HG03469 (cell line): ENCODE data around the gene FAXDC2.

Experiments
- ATAC-seq: cut with Tn5 transposase; IDR thresholded peaks from one replicate; pipeline ENCODE4 v1.9.1; 2021; ENCODE audit warnings: mild to moderate bottlenecking, moderate library complexity, moderate number of reproducible peaks; ENCODE audit not compliant: unreplicated experiment

Gene FAXDC2

DNA sequence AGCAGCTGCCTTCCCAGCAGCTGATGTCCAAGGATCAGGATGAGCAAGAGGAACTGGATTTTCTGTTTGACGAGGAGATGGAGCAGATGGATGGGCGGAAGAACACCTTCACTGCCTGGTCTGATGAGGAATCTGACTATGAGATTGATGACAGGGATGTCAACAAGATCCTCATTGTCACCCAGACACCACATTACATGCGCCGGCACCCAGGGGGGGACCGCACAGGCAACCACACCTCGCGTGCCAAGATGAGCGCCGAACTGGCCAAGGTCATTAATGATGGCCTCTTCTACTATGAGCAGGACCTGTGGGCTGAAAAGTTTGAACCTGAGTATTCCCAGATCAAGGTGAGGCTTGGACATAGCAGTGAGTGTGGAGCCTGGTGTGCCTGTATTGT, 48.4 kb downstream of the FAXDC2 start:
- ATAC-seq = no peak

- ATAC-seq = no peak
Observed at GRCh38 chr5:154801083-154801482, 49.3 kb downstream of the FAXDC2 start.

GRCh38 chr5:154800582-154800981, 49.8 kb downstream of the FAXDC2 start:
- ATAC-seq = no peak

DNA sequence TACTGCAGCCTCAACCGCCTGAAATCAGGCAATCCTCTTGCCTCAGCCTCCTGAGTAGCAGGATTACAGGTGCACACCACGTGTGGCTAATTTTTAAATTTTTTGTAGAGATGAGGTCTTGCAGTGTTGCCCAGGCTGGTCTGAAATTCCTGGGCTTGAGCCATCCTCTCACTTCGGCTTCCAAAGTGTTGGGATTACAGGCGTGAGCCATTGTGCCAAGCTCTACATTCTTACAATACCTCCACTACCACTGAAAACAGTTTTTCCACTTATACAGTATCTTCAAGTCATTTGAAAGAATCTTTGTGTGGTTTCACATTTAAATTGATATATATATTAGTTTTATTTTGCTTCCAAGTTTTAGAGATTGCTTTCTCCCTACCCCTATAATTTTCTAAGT, 52.6 kb downstream of the FAXDC2 start:
- no peak for ATAC-seq

DNA sequence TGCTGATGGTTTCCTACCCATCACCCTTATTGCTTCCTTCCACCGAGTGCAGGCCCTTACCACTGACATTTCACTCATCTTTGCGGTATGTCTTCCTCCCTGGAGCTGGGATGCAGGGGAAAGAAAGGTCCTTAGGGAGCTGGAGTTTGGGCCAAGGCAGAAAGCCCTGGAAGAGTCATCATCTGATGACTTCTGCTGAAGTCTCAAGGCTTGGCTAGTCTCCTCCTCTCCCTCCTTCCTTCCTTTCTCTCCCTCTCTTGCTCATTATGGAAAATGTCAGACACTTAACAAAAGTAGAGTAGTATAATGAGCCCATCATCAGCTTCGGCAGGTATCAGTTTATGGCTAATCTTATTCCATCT, 55.2 kb downstream of the FAXDC2 start:
- no peak for ATAC-seq

GRCh38 chr5:154794525-154795234, 55.7 kb downstream of the FAXDC2 start:
- ATAC-seq = no peak

DNA sequence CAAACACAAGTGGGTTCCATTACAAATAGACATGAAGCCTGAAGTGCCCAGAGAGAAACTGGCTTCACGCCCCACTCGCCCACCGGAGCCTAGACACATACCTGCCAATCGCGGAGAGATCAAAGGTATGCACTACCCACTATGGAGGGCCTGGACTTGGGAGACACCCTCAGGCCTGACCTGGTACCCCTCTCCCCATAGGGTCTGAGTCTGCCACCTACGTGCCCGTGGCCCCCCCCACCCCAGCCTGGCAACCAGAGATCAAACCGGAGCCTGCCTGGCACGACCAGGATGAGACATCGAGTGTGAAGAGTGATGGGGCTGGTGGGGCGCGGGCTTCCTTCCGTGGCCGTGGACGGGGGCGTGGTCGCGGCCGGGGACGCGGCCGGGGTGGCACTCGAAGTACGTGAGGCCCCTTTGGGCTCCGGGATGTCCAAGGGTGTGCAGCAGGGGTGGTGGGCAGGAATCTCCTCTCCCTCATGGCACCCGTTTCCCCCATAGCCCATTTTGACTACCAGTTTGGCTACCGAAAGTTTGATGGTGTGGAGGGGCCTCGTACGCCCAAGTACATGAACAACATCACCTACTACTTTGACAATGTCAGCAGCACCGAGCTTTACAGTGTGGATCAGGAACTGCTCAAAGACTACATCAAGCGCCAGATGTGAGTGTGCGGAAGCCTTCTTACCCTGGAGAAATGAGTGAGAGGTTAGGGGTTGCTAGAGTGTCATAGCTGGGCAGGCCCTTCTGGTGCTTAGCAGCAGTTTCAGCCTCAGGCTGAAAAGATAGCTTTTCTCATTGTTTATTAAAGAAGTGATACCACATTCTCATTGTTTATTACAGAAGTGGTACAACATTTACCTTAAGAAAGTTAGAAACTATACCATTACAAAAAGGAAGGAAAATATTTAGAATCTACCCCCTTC, 56.5 kb downstream of the FAXDC2 start:
- ATAC-seq = no peak

- ATAC-seq = peak; percentile 61
Observed at GRCh38 chr5:154791535-154791934, 58.9 kb downstream of the FAXDC2 start.

DNA sequence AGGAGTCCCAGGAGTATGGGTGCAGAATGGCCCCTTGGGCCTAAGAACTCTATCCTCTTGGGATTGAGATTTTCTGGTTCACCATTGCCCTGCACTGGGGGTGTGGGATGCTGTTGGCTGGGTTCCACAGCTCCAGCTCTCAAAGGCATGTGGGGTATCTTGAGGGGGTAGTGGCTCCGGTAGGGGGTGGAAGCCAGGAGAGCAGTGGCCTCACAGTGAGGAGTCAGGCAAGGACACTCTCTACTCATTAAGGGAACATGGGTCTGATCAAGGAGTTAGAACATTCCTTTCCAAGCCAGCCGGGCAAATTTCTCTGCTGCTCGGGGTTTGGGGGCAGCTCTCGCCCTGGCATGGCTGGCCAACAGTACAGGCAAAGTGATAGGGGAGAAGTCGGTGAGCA, 62.2 kb downstream of the FAXDC2 start:
- ATAC-seq = no peak

DNA sequence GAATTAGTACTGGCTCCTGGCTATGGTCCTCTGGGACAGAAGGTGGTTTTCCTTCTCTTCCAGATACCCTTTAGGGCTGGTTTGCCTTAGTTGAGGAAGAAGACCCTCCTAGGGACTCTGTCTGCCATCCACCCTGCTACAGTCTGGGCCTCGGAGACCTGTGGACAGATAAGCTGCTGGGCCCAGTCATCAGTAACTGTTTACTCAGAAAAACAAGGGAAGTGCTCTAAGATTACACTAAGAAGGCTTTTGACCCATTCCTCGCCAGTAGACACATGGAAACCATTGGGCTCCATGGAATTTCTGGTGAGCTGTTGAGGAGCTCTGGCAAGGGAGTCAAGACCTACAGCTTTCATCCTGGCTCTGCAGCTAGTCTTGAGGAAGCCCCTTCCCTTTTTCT, 64.0 kb downstream of the FAXDC2 start:
- no peak for ATAC-seq

DNA sequence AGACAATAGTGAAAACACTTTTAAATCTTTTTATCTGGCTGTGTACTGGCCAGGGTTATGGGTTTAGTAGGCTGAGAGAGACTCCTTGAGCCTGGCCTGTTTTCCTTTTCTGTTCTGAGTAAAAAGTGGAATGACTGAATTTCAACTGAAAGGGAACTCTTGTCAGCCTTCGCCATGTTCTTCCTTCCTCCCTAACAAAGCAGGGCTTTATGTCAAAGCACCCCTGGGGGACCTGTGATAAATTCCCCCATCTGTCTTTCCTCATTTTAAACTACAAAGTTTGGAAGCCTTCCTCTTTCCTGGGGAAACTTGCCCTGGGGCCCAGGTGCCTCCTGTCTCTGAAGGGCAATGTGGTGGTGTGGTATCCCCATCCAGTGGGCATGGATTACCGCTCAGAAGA, 65.5 kb downstream of the FAXDC2 start:
- no peak for ATAC-seq

DNA sequence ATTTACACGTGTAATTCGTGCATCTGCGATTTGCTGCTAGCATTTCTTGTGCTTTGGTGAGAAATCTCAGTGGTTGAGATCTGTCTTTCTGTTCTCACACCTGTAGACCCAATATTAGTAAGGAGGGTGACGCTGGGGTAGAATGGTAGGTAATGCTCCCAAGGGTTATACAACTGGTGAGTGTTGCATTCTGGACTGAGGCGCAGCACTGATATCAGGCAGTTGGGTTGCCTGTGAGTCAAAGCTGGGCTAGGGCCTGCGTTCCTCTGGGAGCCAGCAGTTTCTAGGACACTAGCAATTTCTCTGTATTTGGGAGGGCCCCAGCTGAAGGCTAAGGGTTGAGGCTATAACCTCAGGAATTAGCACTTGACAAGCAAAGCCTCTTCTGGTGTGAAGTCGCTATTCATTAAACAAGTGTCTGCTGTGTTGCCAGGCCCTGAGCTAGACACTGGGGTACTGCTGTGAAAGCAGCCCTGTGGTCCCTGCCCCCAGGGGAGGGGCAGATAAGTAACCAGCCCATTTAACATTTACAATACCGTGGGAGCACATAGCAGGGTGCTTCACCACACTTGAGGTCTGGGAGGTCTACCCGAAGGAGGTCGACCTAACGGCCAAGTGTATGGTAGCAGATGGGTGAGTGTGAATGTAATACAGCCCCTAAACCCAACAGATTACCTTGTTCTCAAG, 66.5 kb downstream of the FAXDC2 start:
- ATAC-seq = no peak

- ATAC-seq = no peak
Observed at GRCh38 chr5:154782812-154783592, 67.4 kb downstream of the FAXDC2 start.

DNA sequence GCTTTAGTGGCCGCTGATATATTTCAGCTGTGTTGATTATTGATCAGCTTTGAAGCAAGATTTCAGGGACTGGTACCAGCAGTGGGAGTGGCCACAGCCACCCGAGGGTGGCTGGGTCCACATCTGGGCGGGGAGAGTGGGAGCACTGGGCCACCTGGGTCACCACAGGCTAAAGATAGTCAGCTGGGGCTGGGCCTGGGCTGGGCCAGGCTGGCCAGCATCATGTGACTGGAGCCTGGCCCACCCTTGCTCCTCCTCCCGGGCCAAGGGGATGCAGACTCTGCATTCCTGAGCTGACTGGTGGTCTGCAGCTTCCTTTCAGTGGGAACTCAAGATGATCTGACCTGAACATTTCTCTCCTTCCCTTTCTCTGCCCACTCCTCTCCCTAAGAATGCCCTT, 68.1 kb downstream of the FAXDC2 start:
- no peak for ATAC-seq

DNA sequence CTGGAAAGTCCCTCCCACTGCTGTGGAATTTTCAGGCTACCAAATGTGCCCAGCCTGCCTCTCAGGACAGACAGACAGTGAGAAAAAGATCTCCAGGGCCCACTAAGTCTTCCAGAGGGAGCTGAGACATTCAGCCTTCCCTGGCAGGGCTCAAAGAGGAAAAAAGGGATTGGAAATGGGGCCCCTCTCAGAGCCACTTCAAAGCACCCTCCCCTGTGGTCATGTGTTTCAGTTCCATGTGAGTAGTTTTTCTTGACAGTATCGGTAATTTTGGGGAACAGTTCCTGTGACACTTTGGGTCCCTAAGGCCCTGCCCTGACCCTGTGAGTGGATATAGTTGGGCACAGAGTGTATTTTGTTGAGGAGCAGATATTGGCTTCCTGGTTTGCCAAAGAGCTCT, 70.3 kb downstream of the FAXDC2 start:
- no peak for ATAC-seq

- no peak for ATAC-seq
Observed at GRCh38 chr5:154779105-154779504, 71.3 kb downstream of the FAXDC2 start.

DNA sequence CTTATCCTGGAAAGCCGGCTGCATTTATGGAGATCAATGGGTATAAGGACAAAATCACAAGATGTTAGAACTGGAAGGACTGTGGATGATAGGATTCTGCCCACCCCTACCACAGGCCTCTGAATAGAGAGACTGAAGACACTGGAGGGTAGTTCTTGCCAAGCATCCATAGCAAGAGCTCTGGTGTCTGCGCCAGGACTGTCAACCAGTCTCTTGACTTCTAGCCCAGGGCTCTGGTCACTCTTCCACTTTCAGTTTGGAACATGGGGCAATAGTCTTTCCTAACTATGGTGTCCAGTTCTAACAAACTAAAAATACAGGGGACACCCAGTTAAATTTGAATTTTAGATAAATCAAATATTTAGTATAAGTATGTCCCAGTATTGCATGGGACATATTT, 71.9 kb downstream of the FAXDC2 start:
- no peak for ATAC-seq

DNA sequence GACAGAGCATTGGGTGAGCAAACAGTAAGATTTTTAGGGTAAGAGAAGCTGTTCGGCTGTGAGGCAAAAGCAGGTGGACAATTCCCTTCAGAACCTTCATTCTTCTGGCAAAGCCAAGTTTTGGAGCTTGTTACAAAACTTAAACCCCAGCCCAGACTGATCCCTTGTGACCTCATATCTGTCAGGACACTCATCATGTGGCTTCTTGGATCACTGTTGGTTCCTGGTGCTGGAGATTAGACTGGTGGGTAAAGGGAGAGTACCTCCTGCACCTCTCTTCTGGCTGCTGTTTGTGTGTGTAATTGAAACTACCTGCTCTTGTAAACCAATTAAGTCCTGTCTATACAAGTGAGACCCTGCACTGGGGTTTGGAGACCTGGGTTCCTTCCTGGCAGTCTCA, 74.2 kb downstream of the FAXDC2 start:
- ATAC-seq = no peak

DNA sequence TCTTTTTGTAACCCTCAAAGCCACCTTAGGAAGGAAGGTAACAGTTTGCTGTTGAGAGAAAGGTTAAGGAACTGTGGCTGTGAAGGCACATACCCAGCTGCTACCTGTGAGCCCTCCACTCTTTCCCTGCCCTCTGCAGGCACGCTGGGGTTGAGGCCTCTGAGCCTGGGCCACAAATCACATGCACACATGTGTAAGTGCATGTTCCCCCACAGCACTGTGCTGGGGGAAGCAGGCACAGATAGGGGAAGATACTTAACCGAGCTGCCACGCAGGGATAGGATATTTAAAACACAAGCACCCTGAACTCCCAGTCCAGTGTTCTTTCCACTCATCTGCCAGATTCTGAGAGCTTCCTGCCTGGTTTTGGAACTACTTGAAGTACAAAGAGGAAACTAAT, 77.1 kb downstream of the FAXDC2 start:
- no peak for ATAC-seq

DNA sequence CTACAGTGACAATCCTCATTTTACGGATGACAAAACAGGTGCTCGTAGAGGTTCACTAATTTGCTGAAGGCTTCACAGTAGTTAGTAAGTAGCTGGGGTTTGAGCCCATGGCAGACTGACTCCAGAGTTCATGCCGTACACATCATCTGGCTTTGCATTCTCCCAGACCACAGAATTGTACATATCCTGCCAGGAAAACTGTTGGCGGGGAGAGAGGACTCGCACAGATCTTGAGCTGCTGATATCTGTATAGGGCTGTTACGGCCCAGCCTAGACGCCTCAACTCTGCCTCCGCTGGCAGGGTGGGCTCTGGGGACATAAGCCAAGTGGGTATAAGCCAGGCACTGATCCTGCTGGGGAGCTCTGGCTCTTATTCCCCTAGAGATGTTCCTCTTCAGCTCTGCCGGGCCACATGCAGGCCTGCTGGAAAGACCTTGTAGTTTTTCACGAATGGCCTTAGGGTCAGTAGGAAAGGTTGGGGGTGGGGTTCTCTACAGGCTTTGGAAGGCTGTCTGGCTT, 79.0 kb downstream of the FAXDC2 start:
- ATAC-seq = no peak

DNA sequence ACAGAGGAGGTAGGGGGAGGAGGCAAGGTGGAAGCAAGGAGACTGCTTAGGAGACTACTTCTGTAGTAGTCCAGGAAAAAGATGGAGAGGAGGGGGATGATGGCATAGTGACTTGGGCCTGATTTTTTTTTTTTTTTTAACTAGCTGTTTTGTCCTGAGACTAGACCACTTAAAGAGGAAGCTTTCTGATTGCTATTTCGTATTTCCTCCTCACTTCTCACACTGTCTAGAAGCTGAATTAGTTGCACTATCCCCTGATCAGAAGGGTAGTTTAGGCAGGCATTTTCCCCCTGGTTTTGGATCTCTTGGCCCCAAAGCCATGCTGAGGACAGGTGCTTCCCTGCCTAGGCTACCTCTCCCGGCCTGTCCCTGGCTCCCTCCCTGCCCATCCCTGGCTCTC, 80.3 kb downstream of the FAXDC2 start:
- ATAC-seq = no peak
